ENCODE results near the gene DRICH1. TPM values are rescaled to one million over a fixed set of nuclear protein-coding genes. Genes with fewer than 3 reads are reported as not detected.
"Not testable (repeated sequence)": the region's sequence is repeated elsewhere in the genome, so short reads cannot be mapped to it uniquely, and the experiment has no call there.

Gene DRICH1
- total and polyA plus RNA-seq, 11 donors, result 0.11 to 0.45 (median 0.32) TPM; not detected in 8

GRCh38 chr22:23670378-23671295 is 38.5 kb upstream of the DRICH1 start:
- no peak for DNase-seq
- H3K36me3 ChIP-seq, result peaks cover 0 to 5% (median 0%) of the 10 kb centered on the region in 9 donors
- ATAC-seq, result peak in 1 of 4 donors; percentile 18
- WGBS, 4 donors, result 83 to 89% (median 86%) methylated on average over 15 to 16 of the region's 16 CpGs
- H3K27me3 ChIP-seq, result no peaks in the 10 kb centered on the region
- no peak overlapping the region for H3K4me3 ChIP-seq
- no peaks in the 10 kb centered on the region for H3K9me3 ChIP-seq
- no peak overlapping the region for H3K27ac ChIP-seq
- H3K4me1 ChIP-seq, result peaks cover 0 to 2% (median 0%) of the 10 kb centered on the region in 12 donors
- TF ChIP-seq POLR2A (IDR thresholded peaks at IDR 0.05), result no peak
- TF ChIP-seq CTCF (IDR thresholded peaks at IDR 0.05), result no peak
- intact Hi-C loops (cut with DNase I), result loop anchor here in 1 of 10 donors (10.0 kb wide), 1 partner anchor 934 kb away; the partner anchor contains the start of gene GGT1

GRCh38 chr22:23660381-23660780 is 28.3 kb upstream of the DRICH1 start:
- H3K4me3 ChIP-seq; H3K27ac ChIP-seq; H3K27me3 ChIP-seq; H3K4me1 ChIP-seq; ATAC-seq; H3K9me3 ChIP-seq; DNase-seq; intact Hi-C loops (cut with DNase I): not testable (repeated sequence)
- peaks cover 0 to 32% (median 16%) of the 10 kb centered on the region in 9 donors for H3K36me3 ChIP-seq
- WGBS, 4 donors, result 95 to 99% (median 96%) methylated on average over 4 of the region's 4 CpGs

- Histone ChIP-seq H3K36me3 (peaks cover 0 to 32% (median 17%) of the 10 kb centered on the region in 9 donors), H3K9me3 (no peaks in the 10 kb centered on the region), H3K4me3 (no peak overlapping the region), H3K27me3 (no peaks in the 10 kb centered on the region), H3K27ac (no peak overlapping the region), H3K4me1 (no peaks in the 10 kb centered on the region)
- intact Hi-C loops (cut with DNase I), result no loop called here
- TF ChIP-seq POLR2A (IDR thresholded peaks at IDR 0.05), result no peak
- no peak for TF ChIP-seq CTCF (IDR thresholded peaks at IDR 0.05)
- DNase-seq (no peak), ATAC-seq (no peak)
- 62 to 70% (median 64%) methylated on average over 5 of the region's 5 CpGs for WGBS, 4 donors
Observed at GRCh38 chr22:23657727-23658126, 25.6 kb upstream of the DRICH1 start.

GRCh38 chr22:23655891-23656475 is 23.9 kb upstream of the DRICH1 start:
- Histone ChIP-seq H3K27ac (no peak overlapping the region), H3K36me3 (peaks cover 0 to 32% (median 19%) of the 10 kb centered on the region in 9 donors), H3K27me3 (no peaks in the 10 kb centered on the region), H3K4me3 (no peak overlapping the region), H3K4me1 (no peaks in the 10 kb centered on the region), H3K9me3 (no peaks in the 10 kb centered on the region)
- ATAC-seq (no peak), DNase-seq (no peak)
- intact Hi-C loops (cut with DNase I), result no loop called here
- TF ChIP-seq POLR2A (IDR thresholded peaks at IDR 0.05), result no peak
- no peak for TF ChIP-seq CTCF (IDR thresholded peaks at IDR 0.05)
- 90 to 98% (median 95%) methylated on average over 6 of the region's 6 CpGs for WGBS, 4 donors

Data from heart left ventricle (tissue), 16 donors.